Endothelial cell of umbilical vein (primary cell): ENCODE results near the gene RGS8.

ENCODE experiments used
- CTCF ChIP-seq, 2 donors: IDR thresholded peaks; 1 replicate in 1 of 2; 2 replicates in 1 of 2; pipeline ENCODE4 v1.5.1; 2011; ENCODE audit warnings: low read length in 2 of 2, mild to moderate bottlenecking in 2 of 2, moderate library complexity in 2 of 2, control low read depth in 1 of 2, inconsistent platforms in 1 of 2, low read depth in 1 of 2; ENCODE audit not compliant: insufficient read depth in 1 of 2; ENCODE audit errors: extremely low read depth in 1 of 2
- EZH2 ChIP-seq: IDR thresholded peaks from 2 replicates; pipeline ENCODE4 v1.6.1; 2012; ENCODE audit warnings: borderline replicate concordance, low read depth, mild to moderate bottlenecking, moderate library complexity, low read length, inconsistent platforms; ENCODE audit not compliant: severe bottlenecking
- POLR2A ChIP-seq: IDR thresholded peaks from 2 replicates; pipeline ENCODE4 v1.6.1; 2012; ENCODE audit warnings: low read depth, mild to moderate bottlenecking, control low read depth, low read length
- POLR2AphosphoS5 ChIP-seq: IDR thresholded peaks from 2 replicates; pipeline ENCODE4 v1.6.1; 2012; ENCODE audit warnings: low read depth, mild to moderate bottlenecking, control low read depth, low read length, moderate library complexity; ENCODE audit not compliant: insufficient read depth

DNA sequence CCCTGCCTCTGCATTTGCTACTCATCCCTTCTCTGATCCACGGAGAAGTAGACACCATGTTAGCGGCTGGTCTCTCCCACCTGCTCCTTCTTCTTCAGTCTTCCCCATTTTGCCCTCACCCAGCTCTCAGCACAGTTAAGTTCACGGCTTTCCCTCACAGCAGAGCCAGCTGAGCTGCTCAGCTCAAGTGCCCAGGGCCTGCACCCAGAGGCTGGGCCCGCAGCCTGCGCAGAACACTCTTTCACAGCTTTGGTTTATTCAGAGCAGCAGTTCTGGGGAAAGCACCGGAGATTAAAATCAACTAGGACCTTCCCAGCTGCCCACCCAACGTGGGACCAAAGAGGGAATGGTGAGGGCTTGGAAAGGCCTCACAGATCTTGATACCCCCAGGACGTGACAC, 41.9 kb downstream of the RGS8 start:
- TF ChIP-seq POLR2A: no peak
- no peak for TF ChIP-seq CTCF (IDR thresholded peaks at IDR 0.05; ENCODE audit: extremely low read depth in 1 of 2, insufficient read depth in 1 of 2, low read depth in 1 of 2, low read length in 2 of 2)
- no peak for TF ChIP-seq EZH2
- no peak for TF ChIP-seq POLR2AphosphoS5
